ENCODE measurements around the gene ZNF783.
"Not testable (repeated sequence)": the region's sequence is repeated elsewhere in the genome, so short reads cannot be mapped to it uniquely, and the experiment has no call there.

The ZNF783 gene

DNA sequence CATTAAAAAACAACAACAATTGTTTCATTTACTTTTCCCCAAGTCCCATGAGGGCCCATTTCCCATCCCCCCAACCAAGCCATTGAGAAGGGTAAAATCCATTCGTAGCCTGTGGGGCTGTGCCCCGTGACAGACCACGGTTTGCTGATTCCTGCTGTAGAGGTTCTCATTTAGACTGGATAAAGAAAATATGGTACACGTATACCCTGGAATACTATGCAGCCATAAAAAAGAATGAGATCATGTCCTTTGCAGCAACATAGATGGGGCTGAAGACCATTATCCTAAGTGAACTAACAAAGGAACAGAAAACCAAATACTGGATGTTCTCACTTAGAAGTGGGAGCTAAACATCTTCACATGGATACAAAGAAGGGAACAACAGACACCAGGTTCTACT lies 44.9 kb downstream of the ZNF783 start:
- no peak for DNase-seq

DNA sequence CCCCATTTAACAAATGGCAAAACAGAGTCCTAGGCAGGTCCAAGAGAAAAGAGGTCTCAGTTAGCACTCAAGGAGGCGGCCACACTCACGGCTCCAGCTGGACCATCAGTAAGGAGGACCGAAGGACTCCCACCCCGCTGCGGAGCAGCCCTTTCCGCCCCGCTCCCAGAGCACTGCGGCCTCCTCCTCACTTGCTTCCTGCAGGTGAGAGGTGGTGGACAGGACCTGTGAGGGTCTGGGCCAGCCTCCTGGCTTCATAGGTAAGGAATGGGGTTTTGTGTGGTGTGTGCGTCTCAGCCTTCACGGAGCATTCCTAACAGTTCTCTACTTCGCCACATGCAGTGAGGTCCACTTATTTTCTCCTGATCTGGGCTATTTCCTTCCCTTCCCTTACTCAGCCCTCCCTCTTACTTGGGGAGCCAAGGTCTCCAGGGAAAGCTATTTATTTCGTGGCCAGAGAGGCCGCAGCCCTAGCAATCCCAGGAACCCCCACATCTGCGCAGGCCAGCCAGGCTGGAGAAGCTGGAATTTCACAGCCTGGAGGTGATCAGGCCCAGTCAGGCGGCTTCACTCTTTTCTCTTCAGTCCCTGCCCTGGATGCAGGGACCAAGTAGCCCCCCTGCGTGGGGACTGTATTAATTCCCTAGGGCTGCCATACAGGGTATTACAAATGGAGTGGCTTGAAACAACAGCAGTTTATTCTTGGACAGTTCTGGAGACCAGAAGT lies 45.9 kb downstream of the ZNF783 start:
- no peak for DNase-seq

DNA sequence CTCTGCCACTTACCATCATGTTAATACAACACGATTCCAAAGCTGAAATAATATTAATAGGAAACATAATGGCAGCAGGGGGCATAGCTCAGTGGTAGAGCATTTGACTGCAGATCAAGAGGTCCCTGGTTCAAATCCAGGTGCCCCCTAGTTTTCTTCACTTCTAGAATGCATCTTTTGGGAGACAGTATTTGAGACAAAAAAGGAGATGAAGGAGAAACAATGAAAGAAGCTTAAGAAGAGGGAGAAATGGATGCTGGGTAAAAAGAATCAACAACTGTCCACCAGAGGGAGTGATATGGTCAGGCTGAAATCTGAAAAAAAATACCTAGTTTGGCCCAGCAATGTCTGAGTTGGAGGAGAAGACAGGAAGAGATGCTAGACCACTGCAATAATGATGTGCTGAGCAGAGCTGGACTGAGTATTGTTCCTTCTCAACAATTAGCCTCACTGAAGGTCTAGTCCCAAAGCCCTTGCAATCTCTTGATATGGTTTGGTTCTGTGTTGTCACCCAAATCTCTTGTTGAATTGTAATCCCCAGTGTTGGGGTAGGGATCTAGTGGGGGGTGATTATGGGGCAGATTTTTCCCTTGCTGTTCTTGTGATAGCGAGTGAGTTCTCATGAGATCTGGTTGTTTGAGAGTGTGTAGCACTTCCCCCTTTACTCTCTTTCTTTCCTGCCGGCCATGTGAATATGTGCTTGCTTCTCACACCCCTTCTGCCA lies 48.3 kb downstream of the ZNF783 start:
- DNase-seq = peak in 1 of 5 donors; percentile 20

DNA sequence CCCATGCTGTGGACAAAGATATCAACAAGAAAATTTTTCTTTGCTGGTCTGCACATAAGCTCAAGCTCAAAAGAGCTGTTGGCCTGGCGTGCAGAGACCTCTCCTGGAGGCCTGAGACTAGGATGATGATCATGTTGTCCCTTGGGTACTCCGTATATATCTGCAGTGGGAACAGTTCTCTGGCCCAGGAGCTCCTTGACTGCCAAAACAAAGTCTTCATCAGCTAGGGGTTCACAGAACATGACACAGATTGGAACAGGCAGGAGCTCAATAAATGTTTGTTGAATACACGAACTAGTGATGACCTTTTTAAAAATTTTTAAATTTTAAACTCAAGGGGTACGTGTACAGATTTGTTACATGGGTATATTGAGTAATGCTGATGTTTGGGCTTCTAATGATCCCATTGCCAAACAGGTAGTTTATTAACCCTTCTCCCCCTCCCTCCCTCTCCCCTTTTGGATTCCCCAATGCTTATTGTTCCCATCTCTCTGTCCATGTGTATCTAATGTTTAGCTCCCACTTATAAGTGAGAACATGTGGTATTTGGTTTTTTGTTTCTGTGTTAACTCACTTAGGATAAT lies 49.1 kb downstream of the ZNF783 start:
- no peak for DNase-seq

DNA sequence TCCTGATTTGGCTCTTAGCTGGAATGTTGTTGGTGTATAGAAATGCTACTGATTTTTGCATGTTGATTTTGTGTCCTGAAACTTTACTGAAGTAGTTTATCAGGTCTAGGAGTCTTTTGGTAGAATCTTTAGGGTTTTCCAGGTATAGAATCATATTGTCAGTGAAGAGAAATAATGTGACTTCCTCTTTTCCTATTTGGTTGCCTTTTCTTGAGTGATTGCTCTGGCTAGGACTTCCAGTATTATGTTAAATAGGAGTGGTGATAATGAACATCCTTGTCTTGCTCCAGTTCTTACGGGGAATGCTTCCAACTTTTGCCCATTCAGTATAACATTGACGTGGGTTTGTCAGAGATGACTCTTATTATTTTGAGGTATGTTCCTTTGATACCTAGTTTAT lies 52.0 kb downstream of the ZNF783 start:
- DNase-seq = no peak

DNA sequence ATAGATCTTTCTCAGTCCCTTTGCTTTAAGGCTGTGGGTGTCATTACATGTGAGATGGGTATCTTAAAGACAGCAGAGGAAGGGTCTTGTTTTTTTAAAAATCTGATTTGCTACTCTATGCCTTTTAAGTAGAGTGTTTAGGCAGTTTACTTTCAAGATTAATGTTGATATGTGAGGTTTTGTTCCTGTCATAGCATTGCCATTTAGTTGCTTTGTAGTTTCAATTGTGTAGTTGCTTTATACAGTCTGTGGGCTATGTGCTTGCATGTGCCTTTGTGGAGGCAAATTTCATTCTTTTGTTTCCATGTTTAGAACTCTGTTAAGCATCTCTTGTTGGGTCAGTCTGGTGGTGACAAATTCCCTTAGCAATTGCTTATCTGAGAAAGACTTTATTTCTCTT lies 54.6 kb downstream of the ZNF783 start:
- DNase-seq = no peak

DNA sequence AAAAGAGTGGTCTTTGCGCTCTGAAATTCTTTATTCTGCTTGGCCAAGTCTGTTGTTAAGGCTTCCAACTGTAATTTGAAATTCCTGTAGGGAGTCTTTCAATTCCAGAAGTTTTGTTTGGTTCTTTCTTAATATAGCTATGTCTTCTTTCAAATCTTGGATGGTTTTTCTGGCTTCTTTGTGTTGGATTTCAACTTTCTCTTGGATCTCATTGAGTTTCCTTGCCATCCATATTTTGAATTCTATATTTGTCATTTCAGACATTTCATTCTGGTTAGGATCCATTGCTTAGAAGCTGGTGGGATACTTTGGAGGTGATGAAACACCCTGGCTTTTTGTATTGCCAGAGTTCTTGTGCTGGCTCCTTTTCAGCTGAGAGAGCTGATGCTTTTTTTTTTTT lies 55.5 kb downstream of the ZNF783 start:
- DNase-seq = no peak

DNA sequence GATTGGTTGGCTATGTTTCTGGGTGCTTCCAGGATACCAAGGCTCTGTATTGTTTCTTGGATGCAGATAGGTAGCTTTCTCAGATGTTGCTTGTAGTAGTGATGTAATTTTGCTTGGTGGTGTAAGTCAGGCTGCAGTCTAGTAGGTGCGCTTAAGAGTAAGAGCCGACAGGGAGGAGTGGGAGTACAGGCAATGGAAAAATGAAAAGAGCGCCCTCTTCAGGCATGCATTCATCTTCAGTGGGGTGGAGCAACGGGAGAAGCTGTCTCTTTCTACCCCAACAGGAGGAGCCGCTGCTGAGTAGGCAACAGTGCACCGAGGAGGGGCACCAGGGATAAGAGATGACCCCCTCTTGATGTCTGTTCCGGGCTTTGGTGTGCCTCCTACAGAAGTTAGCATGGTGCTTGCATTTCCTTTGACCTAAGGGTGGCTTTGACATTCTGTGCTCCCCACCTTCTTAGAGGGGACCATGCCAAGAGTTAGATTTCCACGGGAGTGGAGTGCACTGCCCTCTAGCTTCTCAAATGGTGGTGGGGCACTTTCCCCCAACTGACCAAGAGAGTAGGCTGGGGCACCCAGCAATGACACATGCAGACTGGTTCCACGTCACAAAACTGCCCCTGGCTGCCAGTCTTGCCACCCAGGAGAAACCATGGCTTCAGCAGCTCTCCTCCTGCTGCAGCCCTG lies 56.1 kb downstream of the ZNF783 start:
- no peak for DNase-seq

DNA sequence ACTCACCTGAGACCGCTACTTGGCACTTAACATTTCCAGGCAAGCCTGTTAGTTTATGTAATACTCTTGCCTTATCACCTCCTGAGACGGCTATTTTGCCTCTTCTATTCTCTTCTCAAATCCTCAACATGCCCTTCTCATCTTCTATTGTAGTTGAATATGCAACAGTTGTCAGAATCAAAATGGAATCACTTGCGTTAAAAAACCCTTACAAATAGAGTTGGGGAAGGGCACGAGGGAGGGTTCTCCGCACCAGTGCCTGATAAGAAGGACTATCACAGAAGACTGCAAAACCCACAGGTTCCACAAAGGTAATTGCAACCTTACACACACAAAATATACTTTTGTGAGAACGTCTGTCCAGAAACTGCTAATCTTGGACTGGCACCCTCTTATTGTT lies 57.4 kb downstream of the ZNF783 start:
- DNase-seq = no peak

DNA sequence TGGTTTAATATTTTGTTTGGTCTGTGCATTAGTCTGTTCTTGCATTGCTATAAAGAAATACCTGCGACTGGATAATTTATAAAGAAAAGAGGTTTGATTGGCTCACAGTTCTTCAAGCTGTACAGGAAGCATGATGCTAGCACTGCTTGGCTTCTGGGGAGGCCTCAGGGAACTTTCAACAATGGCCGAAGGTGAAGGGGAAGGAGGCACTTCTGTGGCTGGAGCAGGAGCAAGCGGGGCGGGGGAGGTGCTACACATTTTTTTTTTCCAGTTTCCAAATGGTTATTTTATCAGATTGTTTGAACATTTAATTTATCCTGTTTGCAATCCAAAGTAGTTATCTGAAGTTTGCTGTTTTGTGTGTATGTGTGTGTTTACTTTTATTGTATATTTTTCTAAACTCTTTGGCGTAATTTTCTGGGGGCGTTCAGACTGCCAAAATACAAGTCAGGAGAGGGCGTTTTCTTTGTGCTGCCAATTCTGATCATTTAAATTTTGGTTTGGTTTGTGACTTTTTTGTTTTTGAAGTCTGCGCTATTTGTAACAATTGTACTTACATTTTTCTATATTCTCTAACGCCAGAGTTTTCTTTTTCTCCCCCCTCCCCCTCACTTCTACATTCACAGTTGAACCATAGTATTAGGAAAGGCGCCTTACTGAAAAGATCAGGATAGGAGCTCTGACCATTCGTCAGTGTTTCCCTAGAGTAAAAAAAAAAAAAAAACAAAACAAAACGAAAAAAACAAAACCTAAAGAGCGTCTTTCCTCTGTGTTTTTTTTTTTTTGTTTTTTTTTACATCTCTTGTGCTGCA lies 58.5 kb downstream of the ZNF783 start:
- no peak for DNase-seq

DNA sequence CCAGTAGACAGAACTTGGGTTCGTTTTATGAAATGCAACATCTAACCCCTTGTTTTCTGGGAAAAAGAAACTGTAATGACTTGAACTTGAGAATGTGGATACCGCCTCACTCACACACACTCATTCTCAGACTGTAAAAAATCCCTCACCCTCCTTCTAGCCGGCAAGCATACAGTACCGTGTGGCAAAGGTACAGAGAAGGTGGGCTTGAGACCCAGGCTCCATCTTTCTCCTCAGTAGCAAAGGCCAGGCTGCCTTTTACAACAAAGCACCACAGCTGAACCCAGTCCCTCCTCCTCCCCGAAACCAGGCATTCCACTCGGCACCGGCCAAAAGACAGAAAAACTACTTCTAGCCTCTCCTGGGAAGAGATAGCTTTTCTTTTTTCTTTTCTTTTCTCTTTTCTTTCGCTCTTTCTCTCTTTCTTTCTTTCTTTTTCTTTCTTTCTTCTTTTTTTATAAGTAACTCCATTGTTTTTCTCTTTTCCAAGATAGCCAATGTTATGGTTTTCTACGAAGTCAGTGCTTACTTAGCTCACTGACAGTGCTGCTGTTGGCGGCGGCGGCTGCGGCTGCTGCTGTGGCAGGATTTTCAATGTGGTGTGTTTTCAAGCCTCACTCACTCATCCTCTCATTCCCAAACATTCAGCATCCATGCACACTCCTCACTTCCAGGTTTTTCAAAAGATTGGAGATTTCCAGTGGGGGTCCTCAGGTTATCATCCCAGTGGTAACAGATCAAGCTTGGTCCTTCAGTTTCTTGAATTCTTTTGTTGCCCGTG lies 59.3 kb downstream of the ZNF783 start:
- DNase-seq = peak in 1 of 5 donors; percentile 30

DNA sequence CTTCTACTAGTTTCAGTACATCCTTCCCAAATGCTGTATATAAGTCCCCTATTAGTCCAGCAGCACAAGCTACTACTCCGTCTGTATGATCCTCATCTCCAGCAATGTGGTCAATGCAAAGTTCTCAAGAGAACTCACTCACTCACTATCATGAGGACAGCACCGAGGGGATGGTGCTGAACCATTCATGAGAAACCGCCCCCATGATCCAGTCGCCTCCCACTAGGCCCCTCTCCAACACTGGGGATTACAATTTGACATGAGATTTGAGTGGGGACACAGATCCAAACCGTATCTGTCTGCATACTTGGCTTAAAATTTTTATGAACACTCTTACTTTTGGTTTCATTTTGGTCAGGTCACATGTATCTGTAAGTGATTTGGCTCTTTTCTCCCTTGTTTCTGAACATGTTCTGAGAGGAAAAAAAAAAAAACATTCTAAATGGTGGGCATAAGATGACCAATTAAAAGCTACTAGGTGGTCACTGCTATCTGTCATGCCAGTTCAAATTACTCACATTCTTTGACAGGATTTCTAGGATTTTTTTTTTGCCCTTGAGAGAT lies 60.1 kb downstream of the ZNF783 start:
- DNase-seq = peak in 1 of 5 donors; percentile 39

DNA sequence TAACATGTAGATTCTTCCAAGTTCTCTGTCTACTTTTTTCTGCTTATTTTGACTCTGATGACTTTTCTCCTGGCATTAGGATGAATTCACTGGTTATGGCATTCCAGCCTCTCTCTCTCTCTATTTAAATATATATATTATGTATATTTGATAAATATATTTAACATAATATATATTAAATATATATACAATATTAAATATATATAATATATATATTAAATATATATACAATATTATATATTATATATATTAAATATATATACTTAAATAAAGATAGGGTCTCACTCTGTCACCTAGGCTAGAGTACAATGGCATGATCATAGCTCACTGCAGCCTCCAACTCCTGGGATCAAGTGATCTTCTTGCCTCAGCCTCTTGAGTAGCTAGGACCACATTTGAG lies 60.7 kb downstream of the ZNF783 start:
- DNase-seq = no peak

DNA sequence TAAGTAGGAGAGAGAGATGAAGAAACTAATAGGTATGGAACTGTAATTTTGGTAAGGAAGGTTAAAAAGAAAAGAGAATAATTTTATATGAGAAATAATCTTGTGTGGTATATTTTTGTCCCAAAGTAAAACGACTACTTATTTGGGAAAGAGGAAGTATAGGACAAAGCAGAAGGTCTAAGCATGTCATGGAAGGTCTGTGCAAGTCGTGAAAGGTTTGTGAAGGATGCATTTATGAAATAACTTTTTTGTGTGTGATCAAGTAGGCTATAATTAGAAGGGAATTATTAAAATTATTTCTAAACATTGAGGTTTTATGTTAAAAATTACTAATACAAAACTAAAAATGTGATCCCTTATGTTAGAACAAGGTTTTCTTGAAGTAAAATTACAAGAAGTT lies 63.3 kb downstream of the ZNF783 start:
- DNase-seq = no peak

DNA sequence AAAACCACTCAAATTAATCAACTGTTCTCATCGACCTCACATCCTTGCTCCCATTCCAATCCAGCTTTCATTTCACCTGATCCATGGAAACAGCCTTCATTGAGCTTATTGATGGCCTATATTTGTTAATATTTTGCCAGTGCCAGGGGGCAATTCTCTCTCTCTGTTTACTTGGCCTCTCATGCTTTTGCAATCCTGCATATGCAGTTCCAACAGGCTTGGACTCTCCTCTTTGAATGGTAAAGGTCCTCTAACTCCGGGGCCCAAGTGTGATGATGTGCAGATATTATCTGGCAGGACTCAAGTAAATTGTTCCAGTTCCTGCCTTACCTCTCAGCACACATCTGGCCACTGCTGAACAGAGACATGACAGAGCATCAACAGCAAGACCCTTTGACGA lies 67.3 kb downstream of the ZNF783 start:
- DNase-seq = no peak

DNA sequence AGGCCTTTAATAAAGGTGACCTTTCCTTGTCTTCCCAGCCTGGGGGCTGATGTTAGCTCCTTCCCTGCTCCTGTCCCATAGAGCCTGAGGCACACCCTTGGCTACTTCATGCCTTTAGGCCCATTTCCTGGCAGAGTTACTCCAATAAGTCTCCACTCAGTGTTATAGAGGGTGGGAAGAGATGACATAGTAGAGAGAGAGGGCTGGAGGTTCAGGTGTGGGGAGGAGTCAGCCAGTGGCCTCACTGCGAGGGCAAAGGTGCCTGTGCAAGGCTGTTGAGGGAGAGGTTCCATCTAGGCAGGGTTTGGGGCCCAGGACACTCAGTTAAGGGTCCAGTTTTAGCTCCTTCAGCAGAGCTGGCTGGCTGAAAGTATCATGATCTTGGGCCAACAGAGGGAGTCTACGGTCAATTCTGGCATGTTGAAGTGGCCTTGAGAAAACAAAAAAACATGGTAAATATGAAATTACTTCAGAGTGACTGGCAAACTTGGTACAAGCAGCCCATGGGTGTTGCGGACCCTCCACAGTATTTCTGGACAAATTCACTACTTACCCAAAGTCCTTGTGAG lies 67.9 kb downstream of the ZNF783 start:
- no peak for DNase-seq

DNA sequence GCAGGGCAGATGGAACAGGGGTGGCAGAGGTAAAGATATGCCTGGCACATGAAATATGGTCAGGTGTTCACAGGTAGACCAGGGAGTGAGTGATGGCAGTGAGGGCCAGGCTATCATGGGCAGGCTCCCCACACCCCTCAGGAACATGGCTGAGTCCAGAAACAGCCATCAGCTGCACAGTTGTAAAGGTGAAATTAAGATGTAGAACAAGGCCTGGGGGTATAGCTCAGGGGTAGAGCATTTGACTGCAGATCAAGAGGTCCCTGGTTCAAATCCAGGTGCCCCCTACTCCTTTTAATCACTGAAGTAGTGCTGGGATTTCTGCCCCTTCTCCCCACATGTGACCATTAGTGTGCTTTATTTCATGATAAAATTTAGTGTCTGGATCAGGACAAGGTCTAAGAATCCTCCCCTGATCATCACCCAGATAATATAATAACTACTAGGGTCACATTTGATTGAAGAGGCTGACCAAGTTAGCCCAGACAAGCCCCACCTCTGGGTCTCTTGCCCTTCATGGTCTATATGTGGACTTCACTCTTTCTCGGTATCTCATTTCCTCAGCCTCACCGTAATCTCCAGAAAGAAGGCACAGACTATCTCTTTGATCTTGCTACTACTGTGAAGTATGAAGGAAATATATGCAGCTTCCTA lies 69.0 kb downstream of the ZNF783 start:
- no peak for DNase-seq

DNA sequence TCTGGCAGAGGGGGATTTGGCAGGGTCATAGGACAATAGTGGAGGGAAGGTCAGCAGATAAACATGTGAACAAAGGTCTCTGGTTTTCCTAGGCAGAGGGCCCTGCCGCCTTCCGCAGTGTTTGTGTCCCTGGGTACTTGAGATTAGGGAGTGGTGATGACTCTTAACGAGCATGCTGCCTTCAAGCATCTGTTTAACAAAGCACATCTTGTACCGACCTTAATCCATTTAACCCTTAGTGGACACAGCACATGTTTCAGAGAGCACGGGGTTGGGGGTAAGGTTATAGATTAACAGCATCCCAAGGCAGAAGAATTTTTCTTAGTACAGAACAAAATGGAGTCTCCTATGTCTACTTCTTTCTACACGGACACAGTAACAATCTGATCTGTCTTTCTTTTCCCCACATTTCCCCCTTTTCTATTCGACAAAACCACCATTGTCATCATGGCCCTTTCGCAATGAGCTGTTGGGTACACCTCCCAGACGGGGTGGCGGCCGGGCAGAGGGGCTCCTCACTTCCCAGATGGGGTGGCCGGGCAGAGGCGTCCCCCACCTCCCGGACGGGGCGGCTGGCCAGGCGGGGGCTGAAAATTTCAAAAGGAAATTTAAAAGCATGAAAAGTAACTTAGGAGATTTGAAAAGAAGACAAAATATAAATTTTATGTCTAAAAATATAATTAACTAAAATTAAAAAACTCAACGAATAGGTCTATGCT lies 70.8 kb downstream of the ZNF783 start:
- DNase-seq = not testable (repeated sequence)

DNA sequence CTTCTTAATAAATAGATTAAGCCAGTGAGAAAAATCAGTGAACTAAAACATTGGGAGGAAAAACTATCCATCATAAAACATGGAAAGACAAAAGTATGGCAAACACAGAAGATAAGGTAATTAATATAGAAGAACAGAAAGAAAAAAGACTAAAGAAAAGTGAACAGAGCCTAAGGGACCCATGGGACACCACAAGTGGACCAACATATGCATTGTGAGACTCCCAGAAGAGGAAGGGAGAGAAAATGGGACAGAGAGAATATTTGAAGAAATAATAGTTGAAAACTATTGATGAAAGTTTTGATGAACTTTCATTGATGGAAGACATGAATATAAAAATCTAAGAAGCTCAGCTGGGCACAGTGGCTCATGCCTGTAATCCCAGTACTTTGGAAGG lies 71.3 kb downstream of the ZNF783 start:
- no peak for DNase-seq

DNA sequence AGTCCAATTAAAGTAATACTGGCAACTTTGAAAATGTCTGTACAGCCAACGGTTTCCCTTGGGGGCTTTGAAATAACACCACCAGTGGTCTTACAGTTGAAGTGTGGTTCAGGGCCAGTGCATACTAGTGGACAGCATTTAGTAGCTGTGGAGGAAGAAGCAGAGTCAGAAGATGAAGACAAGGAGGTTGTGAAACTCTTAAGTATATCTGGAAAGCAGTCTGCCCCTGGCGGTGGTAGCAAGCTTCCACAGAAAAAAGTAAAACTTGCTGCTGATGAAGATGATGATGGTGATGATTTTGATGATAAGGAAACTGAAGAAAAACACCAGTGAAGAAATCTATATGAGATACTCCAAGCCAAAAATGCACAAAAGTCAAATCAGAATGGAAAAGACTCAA lies 72.2 kb downstream of the ZNF783 start:
- no peak for DNase-seq
